Activated CD4-positive, CD25-positive, alpha-beta regulatory T cell (primary cell): ENCODE measurements around the gene OTOA.
"Not testable (repeated sequence)": the region's sequence is repeated elsewhere in the genome, so short reads cannot be mapped to it uniquely, and the experiment has no call there.

ENCODE experiments used
- DNase-seq, 4 experiments: peaks; one replicate each; lab custom pipeline; 2025; lab: John Stamatoyannopoulos, UW

OTOA gene

DNA sequence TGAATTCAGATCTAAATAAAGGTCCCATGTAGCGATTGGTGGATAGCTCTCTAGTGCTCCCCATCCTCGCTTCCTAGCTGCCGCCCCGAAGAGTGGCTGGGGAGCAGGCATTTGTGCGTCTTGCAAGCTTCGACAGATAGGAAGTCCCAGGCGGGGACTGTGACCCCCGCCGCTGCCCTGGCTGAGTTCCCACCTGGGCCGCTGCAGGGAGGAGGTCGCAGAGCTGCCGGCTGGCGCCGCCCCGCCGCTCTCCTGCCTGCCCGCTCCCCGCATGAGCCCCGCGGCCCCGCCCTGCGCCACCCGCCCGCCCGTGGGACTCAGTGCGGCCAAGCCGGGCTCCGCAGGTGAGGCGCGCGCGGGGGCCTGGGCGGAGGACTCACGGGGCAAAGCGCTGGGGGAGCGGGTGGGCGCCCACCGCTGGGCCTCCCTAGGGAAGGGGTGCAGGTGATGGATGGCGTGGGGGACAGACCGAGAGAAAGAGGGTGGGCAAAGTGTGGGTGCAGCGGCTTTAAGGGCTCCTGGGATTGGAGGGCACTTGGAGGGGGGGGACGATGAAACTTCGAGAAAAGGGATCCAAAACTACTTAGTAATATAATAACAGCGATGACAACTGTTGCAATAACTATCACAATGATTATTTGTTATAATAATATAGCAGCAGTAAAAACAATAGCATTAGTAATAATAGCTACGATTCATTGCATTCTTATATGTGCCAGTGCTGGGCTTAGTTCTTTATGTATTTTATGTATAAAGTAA is at the start of gene OTOA:
Gene OTOA (plus strand): TSS at position 80 of the 759 bp plus-strand sequence. CDS start 14,547 bp downstream, outside the sequence.
- DNase-seq: no peak

- no peak for DNase-seq
These were observed 48.9 kb upstream of the OTOA start for GRCh38 chr16:21614896-21615295.

GRCh38 chr16:21617607-21618006 is 46.2 kb upstream of the OTOA start:
- DNase-seq: no peak

DNA sequence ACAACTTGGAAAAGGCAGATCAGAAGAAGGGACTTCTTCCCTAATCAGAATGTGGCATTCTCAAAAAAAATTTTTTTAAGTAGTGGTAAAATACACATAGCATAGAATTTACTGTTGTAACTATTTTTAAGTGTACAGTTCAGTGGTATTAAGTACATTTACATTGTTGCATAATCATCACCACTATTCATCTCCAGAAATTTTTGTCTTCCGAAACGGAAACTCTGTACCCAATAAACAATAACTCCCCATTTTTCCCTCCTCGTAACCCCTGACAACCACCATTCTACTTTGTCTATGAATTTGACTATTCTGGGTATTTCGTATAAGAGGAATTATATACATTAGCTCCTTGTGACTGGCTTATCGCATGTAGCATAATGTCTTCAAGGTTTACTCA is 45.5 kb upstream of the OTOA start:
- no peak for DNase-seq

- no peak for DNase-seq
These were observed 43.9 kb upstream of the OTOA start for GRCh38 chr16:21619765-21620425.

DNA sequence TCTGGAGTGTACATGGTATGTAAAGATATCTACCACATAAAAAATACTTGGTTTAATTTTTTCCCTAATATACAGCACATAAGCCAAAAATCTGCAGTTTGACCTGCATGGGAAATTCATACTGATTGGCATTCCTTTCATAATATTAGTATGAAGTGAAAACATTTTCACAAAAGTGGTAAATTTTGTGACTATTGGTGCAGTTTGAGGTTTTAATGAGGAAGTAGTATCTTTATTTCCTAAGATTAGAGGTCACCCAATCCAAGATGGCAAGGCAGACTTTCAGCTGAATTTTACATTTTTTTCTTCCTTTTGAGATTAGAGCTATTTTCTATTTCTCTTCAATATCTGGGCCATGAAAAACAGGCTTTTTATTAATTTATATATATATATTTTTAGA is 43.2 kb upstream of the OTOA start:
- DNase-seq: no peak

- no peak for DNase-seq
These were observed 41.2 kb upstream of the OTOA start for GRCh38 chr16:21622545-21622944.

DNA sequence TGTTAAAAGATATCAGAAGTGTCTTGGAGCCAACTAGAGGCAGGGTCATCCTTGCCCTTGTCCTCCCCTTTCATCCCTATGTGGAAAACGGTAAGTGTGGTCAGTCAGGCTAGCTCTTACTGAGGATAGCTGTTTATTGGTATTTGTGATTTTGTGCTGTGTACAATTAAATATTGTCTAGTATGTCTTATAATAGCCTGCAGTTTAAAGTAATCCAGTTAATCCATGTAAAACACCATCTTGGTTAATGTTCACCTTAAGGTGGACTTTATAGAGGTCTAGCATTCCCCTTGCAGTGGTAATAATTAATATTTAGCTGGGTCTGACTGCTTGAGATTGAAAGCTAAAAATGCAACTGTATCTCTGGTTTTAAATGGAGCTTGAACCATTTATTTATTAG is 38.7 kb upstream of the OTOA start:
- DNase-seq: no peak

- no peak for DNase-seq
These were observed 37.0 kb upstream of the OTOA start for GRCh38 chr16:21626659-21627277.

- DNase-seq: no peak
These were observed 35.5 kb upstream of the OTOA start for GRCh38 chr16:21628121-21628726.

DNA sequence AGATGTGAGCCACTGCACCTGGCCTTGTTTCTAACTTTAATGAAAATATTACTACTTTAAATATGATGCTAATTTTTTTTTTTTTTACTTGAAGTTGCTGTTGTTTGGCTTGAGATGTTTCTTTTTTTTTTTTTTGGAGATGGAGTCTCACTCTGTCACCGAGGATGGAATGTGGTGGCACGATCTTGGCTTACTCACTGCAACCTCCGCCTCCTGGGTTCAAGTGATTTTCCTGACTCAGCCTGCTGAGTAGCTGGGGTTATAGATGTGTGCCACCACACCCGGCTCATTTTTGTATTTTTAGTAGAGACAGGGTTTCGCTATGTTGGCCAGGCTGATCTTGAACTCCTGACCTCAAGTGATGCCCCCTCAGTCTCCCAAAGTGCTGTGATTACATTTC is 35.0 kb upstream of the OTOA start:
- no peak for DNase-seq

DNA sequence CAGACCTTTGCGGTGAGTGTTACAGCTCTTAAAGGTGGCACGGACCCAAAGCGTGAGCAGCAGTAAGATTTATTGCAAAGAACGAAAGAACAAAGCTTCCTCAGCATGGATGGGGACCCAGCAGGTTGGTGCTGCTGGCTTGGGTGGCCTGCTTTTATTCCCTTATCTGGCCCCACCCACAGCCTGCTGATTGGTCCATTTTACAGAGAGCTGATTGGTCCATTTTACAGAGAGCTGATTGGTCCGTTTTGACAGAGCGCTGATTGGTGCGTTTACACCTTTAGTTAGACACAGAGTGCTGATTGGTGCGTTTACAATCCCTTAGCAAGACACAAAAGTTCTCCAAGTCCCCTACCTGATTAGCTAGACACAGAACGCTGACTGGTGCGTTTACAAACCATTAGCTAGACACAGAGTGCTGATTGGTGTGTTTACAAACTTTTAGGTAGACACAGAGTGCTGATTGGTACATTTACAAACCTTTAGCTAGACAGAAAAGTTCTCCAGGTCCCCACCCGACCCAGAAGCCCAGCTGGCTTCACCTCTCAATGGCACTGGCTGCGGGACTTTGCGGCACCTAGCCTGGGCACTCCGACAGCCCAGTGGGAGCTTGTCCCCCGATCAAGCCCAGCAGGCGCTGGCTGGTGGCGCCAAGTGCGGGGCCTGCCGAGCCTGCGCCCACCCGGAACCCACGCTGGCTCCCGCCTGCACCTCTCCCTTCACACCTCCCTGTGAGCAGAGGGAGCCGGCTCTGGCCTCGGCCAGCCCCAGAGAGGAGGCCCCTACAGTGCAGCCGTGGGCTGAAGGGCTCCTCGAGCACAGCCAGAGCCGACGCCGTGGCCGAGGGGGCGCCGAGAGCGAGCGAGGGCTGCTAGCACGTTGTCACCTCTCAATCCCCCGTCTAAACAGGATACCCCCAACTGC is 33.9 kb upstream of the OTOA start:
- DNase-seq: not testable (repeated sequence)

GRCh38 chr16:21630866-21631265 is 32.9 kb upstream of the OTOA start:
- not testable (repeated sequence) for DNase-seq

GRCh38 chr16:21631376-21631775 is 32.4 kb upstream of the OTOA start:
- DNase-seq: not testable (repeated sequence)

- DNase-seq: not testable (repeated sequence)
These were observed 31.7 kb upstream of the OTOA start for GRCh38 chr16:21631951-21632575.

GRCh38 chr16:21634216-21634615 is 29.6 kb upstream of the OTOA start:
- no peak for DNase-seq

- not testable (repeated sequence) for DNase-seq
These were observed 28.1 kb upstream of the OTOA start for GRCh38 chr16:21635694-21636093.

DNA sequence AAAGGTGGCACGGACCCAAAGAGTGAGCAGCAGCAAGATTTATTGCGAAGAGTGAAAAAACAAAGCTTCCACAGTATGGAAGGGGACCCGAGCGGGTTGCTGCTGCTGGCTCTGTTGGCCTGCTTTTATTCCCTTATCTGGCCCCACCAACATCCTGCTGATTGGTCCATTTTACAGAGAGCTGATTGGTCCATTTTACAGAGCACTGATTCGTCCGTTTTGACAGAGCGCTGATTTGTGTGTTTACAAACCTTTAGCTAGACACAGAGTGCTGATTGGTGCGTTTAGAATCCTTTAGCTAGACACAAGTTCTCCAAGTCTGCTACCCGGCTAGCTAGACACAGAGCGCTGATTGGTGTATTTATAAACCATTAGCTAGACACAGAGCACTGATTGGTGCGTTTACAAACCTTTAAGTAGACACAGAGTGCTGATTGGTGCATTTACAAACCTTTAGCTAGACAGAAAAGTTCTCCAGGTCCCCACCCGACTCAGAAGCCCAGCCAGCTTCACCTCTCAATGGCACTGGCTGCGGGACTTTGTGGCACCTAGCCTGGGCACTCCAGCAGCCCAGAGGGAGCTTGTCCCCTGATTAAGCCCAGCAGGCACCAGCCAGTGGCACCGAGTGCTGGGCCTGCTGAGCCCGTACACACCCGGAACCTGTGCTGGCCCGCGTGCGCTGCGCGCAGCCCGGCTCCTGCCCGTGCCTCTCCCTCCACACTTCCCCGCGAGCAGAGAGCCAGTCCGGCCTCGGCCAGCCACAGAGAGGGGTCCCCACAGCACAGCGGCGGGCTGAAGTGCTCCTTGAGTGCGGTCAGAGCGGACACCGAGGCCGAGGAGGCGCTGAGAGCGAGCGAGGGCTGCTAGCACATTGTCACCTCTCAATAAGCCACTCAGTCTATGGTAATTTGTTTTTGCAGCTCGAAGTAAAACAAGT is 26.5 kb upstream of the OTOA start:
- no peak for DNase-seq

GRCh38 chr16:21638573-21638975 is 25.2 kb upstream of the OTOA start:
- DNase-seq: no peak

- DNase-seq: no peak
These were observed 24.3 kb upstream of the OTOA start for GRCh38 chr16:21639493-21639892.
